K562 (cell line): ENCODE measurements around the gene AMOTL1.

Experiments
- ATF7 ChIP-seq: fragments of 450-650 bp; IDR thresholded peaks from 2 replicates; pipeline ENCODE4 v1.7.1; 2014; ENCODE audit warnings: mild to moderate bottlenecking, moderate library complexity
- DPF2 ChIP-seq: fragments of 450-650 bp; IDR thresholded peaks from 2 replicates; pipeline ENCODE4 v1.6.1; 2016
- EZH2 ChIP-seq: IDR thresholded peaks from 2 replicates; pipeline ENCODE4 v1.6.1; 2012; ENCODE audit warnings: low read depth, mild to moderate bottlenecking, inconsistent platforms, low read length, borderline replicate concordance
- FOS ChIP-seq: IDR thresholded peaks from 3 replicates; pipeline ENCODE4 v1.6.1; 2011; ENCODE audit not compliant: insufficient read length; ENCODE audit errors: extremely low read depth
- NR2F6 ChIP-seq: fragments of 450-650 bp; formaldehyde crosslinking; IDR thresholded peaks from 2 replicates; pipeline ENCODE4 v1.4.0; 2020; ENCODE audit warnings: mild to moderate bottlenecking
- PTBP1 ChIP-seq: fragments of 200-400 bp; formaldehyde crosslinking; IDR thresholded peaks from 2 replicates; pipeline ENCODE4 v1.6.1; 2017; ENCODE audit warnings: low read depth, low read length
- SP2 ChIP-seq: IDR thresholded peaks from 2 replicates; pipeline ENCODE4 v1.6.1; 2011; ENCODE audit warnings: mild to moderate bottlenecking, low read depth, low read length, moderate library complexity; ENCODE audit not compliant: poor library complexity, severe bottlenecking; ENCODE audit errors: extremely low read depth
- TARDBP ChIP-seq: fragments of 450-650 bp; IDR thresholded peaks from 2 replicates; pipeline ENCODE4 v1.6.1; 2016
- U2AF2 ChIP-seq: fragments of 200-400 bp; formaldehyde crosslinking; optimal IDR thresholded peaks from 2 replicates; pipeline ENCODE3; 2017; ENCODE audit warnings: low read depth, mild to moderate bottlenecking, low read length
- ZNF217 ChIP-seq: sonication (generic); formaldehyde crosslinking; IDR thresholded peaks from 2 replicates; pipeline ENCODE4 v1.8.0; 2022; ENCODE audit warnings: mild to moderate bottlenecking, missing genetic modification reagents
- TF ChIP-seq, protein P1 (sequence below), 3 experiments: IDR thresholded peaks in 2 of 3; conservative IDR thresholded peaks in 1 of 3; 2 replicates each; pipeline ENCODE4 v1.5.1; 2011 to 2012; ENCODE audit warnings: low read length in 3 of 3, mild to moderate bottlenecking in 3 of 3, control low read depth in 2 of 3, improper control_type of control experiment in 1 of 3, inconsistent platforms in 1 of 3, low read depth in 1 of 3, mixed read lengths in 1 of 3, moderate library complexity in 1 of 3; ENCODE audit not compliant: insufficient read depth in 2 of 3

DNA sequence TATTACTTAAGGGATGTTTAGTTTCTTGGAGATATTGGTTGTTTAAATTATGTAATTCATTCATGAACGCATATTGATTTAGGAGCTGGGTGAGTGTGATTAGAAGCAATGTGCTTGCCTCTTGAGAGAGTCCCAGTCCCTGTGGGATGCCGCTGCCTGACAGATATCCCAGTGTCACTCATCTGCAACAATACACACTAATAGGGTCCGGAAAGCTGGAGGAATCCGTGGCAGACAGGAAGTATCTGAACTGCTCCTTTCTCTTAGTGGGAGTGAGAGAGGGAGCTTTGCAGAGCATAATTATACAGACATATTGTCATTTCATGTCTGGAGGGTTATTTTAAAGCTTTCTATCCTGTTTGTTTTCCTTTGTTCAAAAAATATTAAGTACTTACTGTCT, 17.4 kb downstream of the AMOTL1 start:
- TF ChIP-seq PTBP1 (no peak), ZNF217 (CRISPR knock-in tag) (no peak), ATF7 (no peak), FOS (no peak), U2AF2 (no peak), SP2 (no peak), EZH2 (no peak), DPF2 (no peak), NR2F6 (no peak), TARDBP (no peak)
- TF ChIP-seq, protein P1, sequence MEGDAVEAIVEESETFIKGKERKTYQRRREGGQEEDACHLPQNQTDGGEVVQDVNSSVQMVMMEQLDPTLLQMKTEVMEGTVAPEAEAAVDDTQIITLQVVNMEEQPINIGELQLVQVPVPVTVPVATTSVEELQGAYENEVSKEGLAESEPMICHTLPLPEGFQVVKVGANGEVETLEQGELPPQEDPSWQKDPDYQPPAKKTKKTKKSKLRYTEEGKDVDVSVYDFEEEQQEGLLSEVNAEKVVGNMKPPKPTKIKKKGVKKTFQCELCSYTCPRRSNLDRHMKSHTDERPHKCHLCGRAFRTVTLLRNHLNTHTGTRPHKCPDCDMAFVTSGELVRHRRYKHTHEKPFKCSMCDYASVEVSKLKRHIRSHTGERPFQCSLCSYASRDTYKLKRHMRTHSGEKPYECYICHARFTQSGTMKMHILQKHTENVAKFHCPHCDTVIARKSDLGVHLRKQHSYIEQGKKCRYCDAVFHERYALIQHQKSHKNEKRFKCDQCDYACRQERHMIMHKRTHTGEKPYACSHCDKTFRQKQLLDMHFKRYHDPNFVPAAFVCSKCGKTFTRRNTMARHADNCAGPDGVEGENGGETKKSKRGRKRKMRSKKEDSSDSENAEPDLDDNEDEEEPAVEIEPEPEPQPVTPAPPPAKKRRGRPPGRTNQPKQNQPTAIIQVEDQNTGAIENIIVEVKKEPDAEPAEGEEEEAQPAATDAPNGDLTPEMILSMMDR (IDR thresholded peaks at IDR 0.05 in 2 of 3, conservative IDR thresholded peaks at IDR 0.05 in 1 of 3; ENCODE audit: insufficient read depth in 2 of 3, low read depth in 1 of 3, low read length in 3 of 3): no peak
